Measurements from ENCODE around the gene SH3PXD2A.

The SH3PXD2A gene

GRCh38 chr10:103752680-103753248, 102.6 kb downstream of the SH3PXD2A start:
- ChIA-PET CTCF (interaction anchor here (0.6 to 1.6 kb wide), 12 partner anchors 10 to 635 kb away, joined by 3 to 6 read pairs (median 3); no protein-coding TSS in a partner anchor), POLR2A (interaction anchor here (0.6 to 0.7 kb wide), 3 partner anchors 16 to 941 kb away, joined by 3 to 6 read pairs (median 4); no protein-coding TSS in a partner anchor)
- no peaks in the 10 kb centered on the region for H3K36me3 ChIP-seq (ENCODE audit: control insufficient read depth in 2 of 2, insufficient read depth in 1 of 2, low read length in 2 of 2)
- TF ChIP-seq YY1 (tag by site-specific recombination; IDR thresholded peaks at IDR 0.05) (no peak), ZNF664 (tag by site-specific recombination; IDR thresholded peaks at IDR 0.05) (peak; percentile 61), ZSCAN23 (tag by site-specific recombination; IDR thresholded peaks at IDR 0.05) (no peak), CTCF (tag by site-specific recombination; IDR thresholded peaks at IDR 0.05) (0 out of 2 replicates have a peak, but pooled peaks have one; percentile 6), ZNF580 (tag by site-specific recombination; IDR thresholded peaks at IDR 0.05) (0 out of 2 replicates have a peak, but pooled peaks have one; percentile 58)
- no peak overlapping the region for H3K4me3 ChIP-seq (ENCODE audit: low read depth, low read length)
- no peaks in the 10 kb centered on the region for H3K4me1 ChIP-seq (ENCODE audit: control insufficient read depth, insufficient read depth, low read length)
- no peak overlapping the region for H3K27ac ChIP-seq (ENCODE audit: extremely low read depth, low read depth, low read length)
- no peaks in the 10 kb centered on the region for H3K9me3 ChIP-seq (ENCODE audit: control insufficient read depth, insufficient read depth, low read depth, low read length)

- TF ChIP-seq ZNF549 (tag by site-specific recombination; IDR thresholded peaks at IDR 0.05) (no peak), ZSCAN4 (tag by site-specific recombination; IDR thresholded peaks at IDR 0.05) (no peak), ZNF639 (tag by site-specific recombination; IDR thresholded peaks at IDR 0.05) (no peak), KLF10 (tag by site-specific recombination; IDR thresholded peaks at IDR 0.05) (no peak), YY2 (tag by site-specific recombination; IDR thresholded peaks at IDR 0.05) (no peak), ZNF596 (tag by site-specific recombination; IDR thresholded peaks at IDR 0.05) (no peak), ZBTB7A (tag by site-specific recombination; IDR thresholded peaks at IDR 0.05; ENCODE audit: low read depth) (no peak), SP7 (tag by site-specific recombination; IDR thresholded peaks at IDR 0.05) (no peak), ZNF776 (tag by site-specific recombination; IDR thresholded peaks at IDR 0.05; ENCODE audit: borderline replicate concordance) (no peak), ZNF311 (tag by site-specific recombination; IDR thresholded peaks at IDR 0.05; ENCODE audit: borderline replicate concordance) (no peak), GLIS2 (tag by site-specific recombination; IDR thresholded peaks at IDR 0.05) (no peak), ZSCAN18 (tag by site-specific recombination; IDR thresholded peaks at IDR 0.05) (no peak)
- H3K4me1 ChIP-seq (ENCODE audit: control insufficient read depth, insufficient read depth, low read length) = no peaks in the 10 kb centered on the region
- no peak overlapping the region for H3K4me3 ChIP-seq (ENCODE audit: low read depth, low read length)
- POLR2A ChIA-PET = interaction anchor here (0.6 kb wide), 1 partner anchor 18 kb away, joined by 5 read pairs; no protein-coding TSS in a partner anchor
- no peaks in the 10 kb centered on the region for H3K9me3 ChIP-seq (ENCODE audit: control insufficient read depth, insufficient read depth, low read depth, low read length)
- no peaks in the 10 kb centered on the region for H3K36me3 ChIP-seq (ENCODE audit: control insufficient read depth in 2 of 2, insufficient read depth in 1 of 2, low read length in 2 of 2)
- no peak overlapping the region for H3K27ac ChIP-seq (ENCODE audit: extremely low read depth, low read depth, low read length)
- CTCF ChIA-PET = interaction anchor here (0.8 to 1.6 kb wide), 6 partner anchors 11 to 38 kb away, joined by 3 to 6 read pairs (median 4); no protein-coding TSS in a partner anchor
Observed at GRCh38 chr10:103751667-103752290, 103.6 kb downstream of the SH3PXD2A start.
